ENCODE data around the gene C3orf20. TPM values are rescaled to one million over a fixed set of nuclear protein-coding genes. Genes with fewer than 3 reads are reported as not detected.

The C3orf20 gene
- total and polyA plus RNA-seq, 9 of the 15 experiments (the other 6 are each of a cell fraction or from before 2014, with no cell fraction given), result 0.04 TPM; not detected in 8

GRCh38 chr3:14646589-14647413 lies 28.1 kb upstream of the C3orf20 start (continued):
- TF ChIP-seq FOXO4 (CRISPR knock-in tag; IDR thresholded peaks at IDR 0.05), result no peak
- TF ChIP-seq ZNF197 (CRISPR knock-in tag; IDR thresholded peaks at IDR 0.05; ENCODE audit: low read depth), result no peak
- no peak for TF ChIP-seq CBX1 (IDR thresholded peaks at IDR 0.05; ENCODE audit: low read depth)
- no peak for TF ChIP-seq PPARD (CRISPR knock-in tag; IDR thresholded peaks at IDR 0.05)
- TF ChIP-seq MTA1 (IDR thresholded peaks at IDR 0.05; ENCODE audit: borderline replicate concordance), result no peak
- TF ChIP-seq MITF (IDR thresholded peaks at IDR 0.05), result no peak
- no peak for TF ChIP-seq WHSC1 (IDR thresholded peaks at IDR 0.05; ENCODE audit: low read length)
- TF ChIP-seq IFI16 (CRISPR knock-in tag; IDR thresholded peaks at IDR 0.05), result no peak
- no peak for TF ChIP-seq CHAMP1 (IDR thresholded peaks at IDR 0.05)
- TF ChIP-seq NR2C1 (IDR thresholded peaks at IDR 0.05), result no peak
- TF ChIP-seq NR2C1 (tag; IDR thresholded peaks at IDR 0.05), result peak; percentile 77
- no peak for TF ChIP-seq ZC3H8 (IDR thresholded peaks at IDR 0.05)
- TF ChIP-seq ZNF740 (CRISPR knock-in tag; IDR thresholded peaks at IDR 0.05), result no peak
- TF ChIP-seq ZNF740 (tag; IDR thresholded peaks at IDR 0.05), result no peak
- no peak for TF ChIP-seq AFF4 (CRISPR knock-in tag; IDR thresholded peaks at IDR 0.05)
- TF ChIP-seq CGGBP1 (CRISPR knock-in tag; IDR thresholded peaks at IDR 0.05), result no peak
- TF ChIP-seq MEF2D (tag; conservative IDR thresholded peaks at IDR 0.05; ENCODE audit: low read depth), result no peak
- no peak for TF ChIP-seq ZNF780A (CRISPR knock-in tag; IDR thresholded peaks at IDR 0.05)
